Astrocyte of the cerebellum (primary cell): ENCODE measurements around the gene CSH1.
"Not testable (repeated sequence)": the region's sequence is repeated elsewhere in the genome, so short reads cannot be mapped to it uniquely, and the experiment has no call there.

Source experiments
- DNase-seq: peaks from one replicate; pipeline ENCODE4 v3.0.0-alpha.2; 2011; ENCODE audit warnings: low read depth
- H3K4me3 ChIP-seq: 2 replicates; pipeline ENCODE4 v1.5.1; 2011; ENCODE audit warnings: mild to moderate bottlenecking, low read depth, low read length, moderate library complexity
- in situ Hi-C: cut with HindIII; loops from 2 replicates; pipeline ENCODE4 v1.10.0; 2017; ENCODE audit warnings: low sequenced_read_pairs
- TF ChIP-seq, protein P1 (sequence below): IDR thresholded peaks from 2 replicates; pipeline ENCODE4 v1.5.1; 2012; ENCODE audit warnings: low read length, low read depth, moderate library complexity, mild to moderate bottlenecking; ENCODE audit errors: missing control alignments

The CSH1 gene

DNA sequence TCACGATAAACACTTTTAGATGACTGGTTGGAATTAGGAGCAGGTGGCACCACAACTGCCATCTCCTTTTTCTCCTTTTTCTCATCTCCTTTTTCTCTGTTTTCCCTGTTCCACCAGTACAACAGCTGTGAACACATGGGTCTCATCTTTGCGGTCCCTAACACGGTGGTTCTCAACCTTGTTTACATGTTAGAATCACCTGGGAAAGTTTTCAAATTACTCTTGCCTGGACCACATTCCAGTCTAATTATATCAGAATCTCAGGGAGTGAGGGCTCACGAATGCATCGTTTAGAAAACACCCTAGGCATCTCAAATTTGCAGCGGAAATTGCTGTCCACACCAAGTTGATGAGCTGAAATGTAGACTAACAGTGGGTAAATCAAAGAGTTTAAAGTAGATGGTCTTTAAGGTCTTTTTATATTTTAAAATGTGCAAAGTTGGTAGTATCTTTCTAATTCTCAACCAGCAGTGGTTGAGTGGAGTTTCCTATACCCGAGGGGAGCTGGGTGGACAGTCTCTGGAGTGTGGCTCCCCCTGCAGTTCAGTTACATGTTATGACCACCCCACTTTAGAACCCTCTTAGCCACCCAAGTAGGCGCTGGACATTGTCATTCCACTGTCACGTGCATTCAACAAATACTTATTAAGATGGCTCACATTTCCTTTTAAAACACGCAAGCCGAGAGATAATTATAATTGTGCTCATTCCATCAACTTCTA is 3.9 kb downstream of the CSH1 start:
- in situ Hi-C loops, result not testable (repeated sequence)

DNA sequence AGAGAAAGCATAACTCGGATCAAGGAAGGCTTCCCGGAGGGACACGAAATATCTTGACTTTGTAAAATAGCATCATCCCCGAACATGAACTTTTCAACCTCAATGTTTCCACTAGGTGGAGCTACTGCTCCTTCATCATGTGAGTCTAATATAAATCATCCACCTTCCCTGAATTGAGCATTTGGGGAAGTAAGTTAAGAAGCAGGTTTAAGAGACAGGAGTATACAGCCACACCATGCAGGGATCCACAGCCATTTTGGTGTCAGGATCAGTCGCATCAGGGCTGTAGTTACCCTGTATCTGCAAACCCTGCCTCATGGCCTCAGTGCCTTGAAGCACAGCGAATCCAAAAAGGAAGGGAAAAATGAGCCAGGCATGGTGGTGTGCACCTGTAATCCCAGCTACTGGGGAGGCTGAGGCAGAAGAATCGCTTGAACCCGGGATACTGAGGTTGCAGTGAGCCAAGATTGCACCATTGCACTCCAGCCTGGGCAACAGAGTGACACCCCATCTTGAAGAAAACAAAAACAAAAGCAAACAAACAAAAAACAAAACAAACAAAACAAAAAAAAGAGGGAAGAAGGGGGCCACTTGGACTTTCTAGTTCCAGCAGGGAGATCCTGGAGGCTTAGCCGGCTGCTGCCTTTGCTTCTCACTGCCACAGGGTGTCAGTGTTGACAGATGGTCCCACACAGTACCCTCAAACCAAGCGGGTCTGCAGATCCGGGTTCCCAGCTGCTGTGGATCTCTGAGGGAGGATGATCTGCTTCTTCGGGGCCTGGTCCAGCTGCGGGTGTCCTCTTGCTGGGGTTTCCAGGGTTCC is 7.1 kb downstream of the CSH1 start:
- H3K4me3 ChIP-seq, in situ Hi-C loops, DNase-seq: not testable (repeated sequence)
- TF ChIP-seq, protein P1, sequence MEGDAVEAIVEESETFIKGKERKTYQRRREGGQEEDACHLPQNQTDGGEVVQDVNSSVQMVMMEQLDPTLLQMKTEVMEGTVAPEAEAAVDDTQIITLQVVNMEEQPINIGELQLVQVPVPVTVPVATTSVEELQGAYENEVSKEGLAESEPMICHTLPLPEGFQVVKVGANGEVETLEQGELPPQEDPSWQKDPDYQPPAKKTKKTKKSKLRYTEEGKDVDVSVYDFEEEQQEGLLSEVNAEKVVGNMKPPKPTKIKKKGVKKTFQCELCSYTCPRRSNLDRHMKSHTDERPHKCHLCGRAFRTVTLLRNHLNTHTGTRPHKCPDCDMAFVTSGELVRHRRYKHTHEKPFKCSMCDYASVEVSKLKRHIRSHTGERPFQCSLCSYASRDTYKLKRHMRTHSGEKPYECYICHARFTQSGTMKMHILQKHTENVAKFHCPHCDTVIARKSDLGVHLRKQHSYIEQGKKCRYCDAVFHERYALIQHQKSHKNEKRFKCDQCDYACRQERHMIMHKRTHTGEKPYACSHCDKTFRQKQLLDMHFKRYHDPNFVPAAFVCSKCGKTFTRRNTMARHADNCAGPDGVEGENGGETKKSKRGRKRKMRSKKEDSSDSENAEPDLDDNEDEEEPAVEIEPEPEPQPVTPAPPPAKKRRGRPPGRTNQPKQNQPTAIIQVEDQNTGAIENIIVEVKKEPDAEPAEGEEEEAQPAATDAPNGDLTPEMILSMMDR, result peak; percentile 46

More for the DNA sequence above, 3.9 kb downstream of the CSH1 start:
- DNase-seq, H3K4me3 ChIP-seq: not testable (repeated sequence)

GRCh38 chr17:63885119-63885518 is 11.3 kb downstream of the CSH1 start:
- DNase-seq, H3K4me3 ChIP-seq, in situ Hi-C loops: not testable (repeated sequence)

DNA sequence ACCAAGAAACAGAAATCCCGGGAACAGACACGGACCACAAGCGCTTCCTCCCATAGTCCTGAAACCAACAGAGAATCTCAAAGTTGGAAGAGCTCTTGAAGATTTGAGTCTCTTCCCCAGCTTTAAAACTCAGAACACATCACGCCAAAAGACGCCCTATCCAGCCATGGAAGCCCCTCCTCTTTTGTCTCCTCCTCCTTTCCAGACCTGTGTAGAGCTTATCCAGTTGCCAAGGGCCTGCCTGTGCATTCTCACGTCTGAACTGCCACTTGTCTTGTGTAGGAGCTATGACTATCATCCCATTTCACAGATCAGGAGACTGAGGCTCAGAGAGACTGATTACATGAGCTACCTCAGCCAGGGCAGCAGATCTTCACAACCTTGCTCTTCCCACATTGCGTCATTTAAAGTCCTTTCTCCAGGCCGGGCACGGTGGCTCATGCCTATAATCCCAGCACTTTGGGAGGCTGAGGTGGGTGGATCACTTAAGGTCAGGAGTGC is 13.7 kb downstream of the CSH1 start:
- in situ Hi-C loops, H3K4me3 ChIP-seq, DNase-seq: not testable (repeated sequence)

DNA sequence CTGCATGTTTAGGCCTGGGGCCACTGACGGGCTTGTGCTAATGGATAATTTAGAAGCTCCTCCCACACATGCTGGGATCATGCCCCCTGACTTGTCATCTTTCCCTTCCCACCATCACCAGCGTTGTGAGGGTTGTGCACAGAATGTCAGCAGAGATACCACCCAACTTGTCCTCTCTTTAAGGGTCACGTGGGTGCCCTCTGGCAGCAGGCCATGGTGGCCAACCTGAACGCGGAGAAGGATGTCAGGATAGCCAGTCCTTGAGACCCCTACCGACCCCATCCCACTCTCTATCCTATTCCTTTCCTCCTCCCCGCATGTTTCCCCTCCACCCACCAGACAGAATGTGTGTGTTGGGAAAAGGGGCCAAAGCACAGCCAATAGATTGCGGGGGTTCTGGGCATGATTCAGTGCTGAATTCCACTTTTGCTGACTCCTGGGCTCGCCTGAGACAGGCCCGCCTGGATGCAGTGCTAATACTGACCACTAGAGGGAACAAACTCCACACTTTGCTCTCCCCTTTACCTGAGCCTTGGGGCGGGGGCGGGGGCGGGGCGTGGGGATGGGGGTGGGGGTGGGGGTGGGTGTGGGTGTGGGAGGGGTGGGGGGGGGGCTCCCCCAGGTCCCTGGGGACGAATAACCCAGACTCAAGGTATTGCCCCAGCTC is 14.3 kb downstream of the CSH1 start, which contains the start of gene GH2:
Gene GH2 (minus strand): TSS at position 10 of the 667 bp plus-strand sequence. CDS start 143 bp downstream, outside the sequence.
- in situ Hi-C loops, result no loop called here
- peak; percentile 13 for DNase-seq
- no peak within 1 kb of the TSS for H3K4me3 ChIP-seq
- TF ChIP-seq, protein P1, result peak; percentile 68

DNA sequence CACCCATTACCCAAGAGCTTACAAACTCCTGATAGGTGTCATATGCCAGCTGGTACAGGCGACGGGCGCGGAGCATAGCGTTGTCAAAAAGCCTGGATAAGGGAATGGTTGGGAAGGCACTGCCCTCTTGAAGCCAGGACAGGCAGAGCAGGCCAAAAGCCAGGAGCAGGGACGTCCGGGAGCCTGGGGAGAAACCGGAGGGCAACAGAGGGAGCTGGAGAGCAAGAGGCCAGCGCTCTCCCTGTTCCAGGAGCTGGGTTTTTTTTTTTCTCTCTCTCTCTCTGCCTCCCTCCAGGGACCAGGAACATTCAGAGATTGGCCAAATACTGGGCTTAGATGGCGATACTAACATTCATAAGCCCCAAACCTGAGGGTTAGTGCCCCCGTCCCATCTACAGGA is 15.0 kb downstream of the CSH1 start:
- H3K4me3 ChIP-seq, in situ Hi-C loops, DNase-seq: not testable (repeated sequence)

DNA sequence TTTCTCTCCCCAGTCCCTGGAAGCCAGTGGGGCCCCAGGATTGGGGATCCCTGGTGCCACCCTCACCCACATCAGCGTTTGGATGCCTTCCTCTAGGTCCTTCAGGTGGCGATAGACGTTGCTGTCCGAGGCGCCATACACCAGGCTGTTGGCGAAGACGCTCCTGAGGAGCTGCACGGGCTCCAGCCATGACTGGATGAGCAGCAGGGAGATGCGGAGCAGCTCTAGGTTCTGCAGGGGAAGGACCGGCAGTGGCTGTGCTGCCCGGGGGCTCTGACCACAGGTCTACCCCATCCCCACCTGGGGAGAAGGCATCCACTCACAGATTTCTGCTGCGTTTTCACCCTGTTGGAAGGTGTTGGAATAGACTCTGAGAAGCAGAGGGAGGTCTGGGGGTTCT is 15.7 kb downstream of the CSH1 start:
- TF ChIP-seq, protein P1, result no peak
- no peak overlapping the region for H3K4me3 ChIP-seq
- in situ Hi-C loops, result no loop called here
- DNase-seq, result no peak

DNA sequence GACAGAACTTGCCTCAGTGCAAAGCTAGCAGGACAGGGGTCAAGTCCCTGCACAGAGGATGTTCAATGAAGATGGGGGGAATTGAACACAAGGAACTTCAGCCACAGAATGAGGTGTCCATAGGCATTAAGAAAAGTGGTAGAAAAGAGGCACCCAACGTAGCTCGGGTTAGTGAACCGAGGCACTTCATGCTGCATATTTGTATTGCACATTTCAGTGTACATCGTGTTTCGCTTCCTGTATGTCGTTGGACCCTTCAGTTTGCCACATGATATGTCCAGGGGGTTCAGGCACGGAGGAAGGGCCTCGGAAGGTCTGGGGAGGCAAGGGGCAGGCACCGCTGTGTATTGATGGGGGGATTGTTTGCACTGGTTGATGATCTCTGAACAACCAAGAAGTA is 18.0 kb downstream of the CSH1 start:
- DNase-seq, H3K4me3 ChIP-seq, in situ Hi-C loops: not testable (repeated sequence)

DNA sequence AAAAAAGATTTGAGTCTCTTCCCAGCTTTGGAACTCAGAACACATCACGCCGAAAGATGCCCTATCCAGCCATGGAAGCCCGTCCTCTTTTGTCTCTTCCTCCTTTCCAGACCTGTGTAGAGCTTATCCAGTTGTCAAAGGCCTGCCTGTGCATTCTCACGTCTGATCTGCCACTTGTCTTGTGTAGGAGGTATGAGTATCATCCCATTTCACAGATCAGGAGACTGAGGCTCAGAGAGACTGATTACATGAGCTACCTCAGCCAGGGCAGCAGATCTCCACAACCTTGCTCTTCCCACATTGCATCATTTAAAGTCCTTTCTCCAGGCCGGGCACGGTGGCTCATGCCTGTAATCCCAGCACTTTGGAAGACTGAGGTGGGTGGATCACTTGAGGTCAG is 21.7 kb downstream of the CSH1 start:
- H3K4me3 ChIP-seq, in situ Hi-C loops, DNase-seq: not testable (repeated sequence)

DNA sequence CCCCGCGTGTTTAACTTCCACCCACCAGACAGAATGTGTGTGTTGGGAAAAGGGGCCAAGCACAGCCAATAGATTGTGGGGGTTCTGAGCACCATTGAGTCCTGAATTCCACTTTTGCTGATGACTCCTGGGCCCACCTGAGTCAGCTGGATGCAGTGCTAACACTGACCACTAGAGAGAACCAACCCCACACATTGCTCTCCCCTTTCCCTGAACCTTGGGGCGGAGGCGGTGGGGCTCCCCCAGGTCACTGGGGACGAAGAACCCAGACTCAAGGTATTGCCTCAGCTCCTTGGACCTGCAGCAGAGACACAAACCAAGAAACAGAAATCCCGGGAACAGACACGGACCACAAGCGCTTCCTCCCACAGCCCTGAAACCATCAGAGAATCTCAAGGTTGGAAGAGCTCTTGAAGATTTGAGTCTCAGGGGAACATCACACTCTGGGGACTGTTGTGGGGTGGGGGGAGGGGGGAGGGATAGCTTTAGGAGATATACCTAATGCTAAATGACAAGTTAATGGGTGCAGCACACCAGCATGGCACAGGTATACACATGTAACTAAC is 22.2 kb downstream of the CSH1 start:
- H3K4me3 ChIP-seq, in situ Hi-C loops, DNase-seq: not testable (repeated sequence)

- in situ Hi-C loops, DNase-seq, H3K4me3 ChIP-seq: not testable (repeated sequence)
Observed at GRCh38 chr17:63873577-63873976, 22.8 kb downstream of the CSH1 start, which contains the start of gene CSH2. CSH2 (minus strand) TSS chr17:63873677; CDS start chr17:63873614, 63 bp downstream.

DNA sequence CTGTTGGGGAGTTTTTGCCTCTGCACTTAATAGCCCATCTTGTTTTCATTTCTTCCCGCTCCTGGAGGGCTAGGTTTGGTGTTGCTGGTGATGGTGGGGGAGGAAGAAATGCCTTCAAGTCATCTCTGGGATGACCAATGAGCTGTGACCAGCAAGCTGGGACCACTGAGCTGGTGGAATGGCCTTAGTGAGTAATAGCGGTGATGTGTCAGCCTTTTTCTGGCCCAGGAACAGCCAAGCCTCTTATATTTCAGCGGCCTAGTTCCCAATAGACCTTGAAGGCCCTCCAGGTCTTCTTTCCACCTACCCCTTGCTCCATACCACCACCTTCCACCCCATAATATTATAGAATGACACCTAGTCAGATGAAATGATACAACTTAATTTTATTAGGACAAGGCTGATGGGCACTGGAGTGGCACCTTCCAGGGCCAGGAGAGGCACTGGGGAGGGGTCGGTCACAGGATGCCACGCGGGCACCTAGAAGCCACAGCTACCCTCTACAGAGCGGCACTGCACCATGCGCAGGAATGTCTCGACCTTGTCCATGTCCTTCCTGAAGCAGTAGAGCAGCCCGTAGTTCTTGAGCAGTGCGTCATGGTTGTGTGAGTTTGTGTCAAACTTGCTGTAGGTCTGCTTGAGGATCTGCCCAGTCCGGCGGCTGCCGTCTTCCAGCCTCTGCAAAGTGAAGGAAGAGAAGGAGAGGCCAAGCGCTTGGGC is 24.6 kb downstream of the CSH1 start:
- in situ Hi-C loops, DNase-seq, H3K4me3 ChIP-seq: not testable (repeated sequence)
